A549 (cell line): ENCODE measurements around the gene TAF6L.
A peak's percentile ranks its signal among the peaks of the same experiment; 100 is the strongest.

Experiments
- BHLHE40 ChIP-seq: IDR thresholded peaks from 2 replicates; pipeline ENCODE4 v1.6.1; 2012; ENCODE audit warnings: low read depth, low read length, inconsistent platforms
- CBX8 ChIP-seq: fragments of 200-600 bp; sonication (generic); IDR thresholded peaks from 2 replicates; pipeline ENCODE4 v1.6.1; 2016
- FOSL2 ChIP-seq, 2 experiments: fragments of 450-650 bp in 1 of 2; fragments of >200 bp in 1 of 2; sonication (Bioruptor Twin) in 1 of 2; formaldehyde crosslinking; IDR thresholded peaks; 2 replicates each; pipeline versions ENCODE4 v1.5.0 to v1.6.1; 2016 to 2020; ENCODE audit warnings: mild to moderate bottlenecking in 1 of 2, moderate library complexity in 1 of 2
- GATA3 ChIP-seq: IDR thresholded peaks from 2 replicates; pipeline ENCODE4 v1.6.1; 2012; ENCODE audit warnings: borderline replicate concordance
- JUN ChIP-seq, 2 experiments: fragments of >200 bp; sonication (Bioruptor Twin); formaldehyde crosslinking; IDR thresholded peaks; 2 replicates in 1 of 2; 3 replicates in 1 of 2; pipeline ENCODE4 v1.6.1; 2016 to 2017
- KDM5A ChIP-seq: fragments of 200-600 bp; sonication (generic); IDR thresholded peaks from 2 replicates; pipeline ENCODE4 v1.6.1; 2016; ENCODE audit warnings: antibody characterized with exemption, mild to moderate bottlenecking
- MAX ChIP-seq: IDR thresholded peaks from 2 replicates; pipeline ENCODE4 v1.6.1; 2012
- MAZ ChIP-seq: fragments of 150-350 bp; IDR thresholded peaks from 2 replicates; pipeline ENCODE4 v1.6.1; 2014; ENCODE audit warnings: antibody characterized with exemption, low read depth, low read length, borderline replicate concordance
- PHF8 ChIP-seq: fragments of 200-600 bp; sonication (generic); IDR thresholded peaks from 2 replicates; pipeline ENCODE4 v1.6.1; 2016; ENCODE audit warnings: low read depth, mild to moderate bottlenecking, antibody characterized with exemption, moderate library complexity, borderline replicate concordance
- RAD21 ChIP-seq, 2 experiments: fragments of >200 bp in 1 of 2; sonication (Bioruptor Twin) in 1 of 2; formaldehyde crosslinking in 1 of 2; IDR thresholded peaks in 1 of 2; conservative IDR thresholded peaks in 1 of 2; 2 replicates in 1 of 2; 3 replicates in 1 of 2; pipeline ENCODE4 v1.6.1; 2012 to 2018; ENCODE audit warnings: inconsistent platforms in 1 of 2
- ZFP36 ChIP-seq: fragments of 450-650 bp; IDR thresholded peaks from 2 replicates; pipeline ENCODE4 v1.6.1; 2014; ENCODE audit warnings: borderline replicate concordance; ENCODE audit not compliant: partially characterized antibody
- TF ChIP-seq, protein P1 (sequence below): fragments of >200 bp; sonication (Bioruptor Twin); formaldehyde crosslinking; IDR thresholded peaks from 3 replicates; pipeline ENCODE4 v1.5.1; 2016
- TF ChIP-seq, protein P2 (sequence below): fragments of 450-650 bp; IDR thresholded peaks from 2 replicates; pipeline ENCODE4 v1.6.1; 2014; ENCODE audit warnings: antibody characterized with exemption

GRCh38 chr11:62786318-62787004 is 15.3 kb downstream of the TAF6L start:
- 0 out of 2 replicates have a peak, but pooled peaks have one; percentile 26 for TF ChIP-seq MAX
- TF ChIP-seq, protein P1, sequence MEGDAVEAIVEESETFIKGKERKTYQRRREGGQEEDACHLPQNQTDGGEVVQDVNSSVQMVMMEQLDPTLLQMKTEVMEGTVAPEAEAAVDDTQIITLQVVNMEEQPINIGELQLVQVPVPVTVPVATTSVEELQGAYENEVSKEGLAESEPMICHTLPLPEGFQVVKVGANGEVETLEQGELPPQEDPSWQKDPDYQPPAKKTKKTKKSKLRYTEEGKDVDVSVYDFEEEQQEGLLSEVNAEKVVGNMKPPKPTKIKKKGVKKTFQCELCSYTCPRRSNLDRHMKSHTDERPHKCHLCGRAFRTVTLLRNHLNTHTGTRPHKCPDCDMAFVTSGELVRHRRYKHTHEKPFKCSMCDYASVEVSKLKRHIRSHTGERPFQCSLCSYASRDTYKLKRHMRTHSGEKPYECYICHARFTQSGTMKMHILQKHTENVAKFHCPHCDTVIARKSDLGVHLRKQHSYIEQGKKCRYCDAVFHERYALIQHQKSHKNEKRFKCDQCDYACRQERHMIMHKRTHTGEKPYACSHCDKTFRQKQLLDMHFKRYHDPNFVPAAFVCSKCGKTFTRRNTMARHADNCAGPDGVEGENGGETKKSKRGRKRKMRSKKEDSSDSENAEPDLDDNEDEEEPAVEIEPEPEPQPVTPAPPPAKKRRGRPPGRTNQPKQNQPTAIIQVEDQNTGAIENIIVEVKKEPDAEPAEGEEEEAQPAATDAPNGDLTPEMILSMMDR: peak; percentile 93
- TF ChIP-seq ZFP36: no peak
- TF ChIP-seq KDM5A: no peak
- TF ChIP-seq GATA3: no peak
- no peak for TF ChIP-seq FOSL2 (IDR thresholded peaks at IDR 0.05)
- no peak for TF ChIP-seq FOSL2 (CRISPR knock-in tag; IDR thresholded peaks at IDR 0.05)
- TF ChIP-seq BHLHE40: no peak
- TF ChIP-seq JUN (IDR thresholded peaks at IDR 0.05): no peak
- TF ChIP-seq MAZ: 0 out of 2 replicates have a peak, but pooled peaks have one; percentile 21
- TF ChIP-seq RAD21 (conservative IDR thresholded peaks at IDR 0.05 in 1 of 2, IDR thresholded peaks at IDR 0.05 in 1 of 2): peak; percentile 45 to 47; a peak in 4 of 5 replicates
- TF ChIP-seq PHF8: no peak
- TF ChIP-seq CBX8: no peak
- TF ChIP-seq, protein P2, sequence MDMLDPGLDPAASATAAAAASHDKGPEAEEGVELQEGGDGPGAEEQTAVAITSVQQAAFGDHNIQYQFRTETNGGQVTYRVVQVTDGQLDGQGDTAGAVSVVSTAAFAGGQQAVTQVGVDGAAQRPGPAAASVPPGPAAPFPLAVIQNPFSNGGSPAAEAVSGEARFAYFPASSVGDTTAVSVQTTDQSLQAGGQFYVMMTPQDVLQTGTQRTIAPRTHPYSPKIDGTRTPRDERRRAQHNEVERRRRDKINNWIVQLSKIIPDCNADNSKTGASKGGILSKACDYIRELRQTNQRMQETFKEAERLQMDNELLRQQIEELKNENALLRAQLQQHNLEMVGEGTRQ: no peak
